Measurements from ENCODE around the gene GALNT7. TPM values are rescaled to one million over a fixed set of nuclear protein-coding genes. Genes with fewer than 3 reads are reported as not detected.
A peak's percentile ranks its signal among the peaks of the same experiment; 100 is the strongest.

Gene GALNT7
- total and polyA plus RNA-seq, 2 of the 13 experiments (the other 11 are each of a cell fraction or from before 2014, with no cell fraction given), result 0.08 to 0.13 TPM

DNA sequence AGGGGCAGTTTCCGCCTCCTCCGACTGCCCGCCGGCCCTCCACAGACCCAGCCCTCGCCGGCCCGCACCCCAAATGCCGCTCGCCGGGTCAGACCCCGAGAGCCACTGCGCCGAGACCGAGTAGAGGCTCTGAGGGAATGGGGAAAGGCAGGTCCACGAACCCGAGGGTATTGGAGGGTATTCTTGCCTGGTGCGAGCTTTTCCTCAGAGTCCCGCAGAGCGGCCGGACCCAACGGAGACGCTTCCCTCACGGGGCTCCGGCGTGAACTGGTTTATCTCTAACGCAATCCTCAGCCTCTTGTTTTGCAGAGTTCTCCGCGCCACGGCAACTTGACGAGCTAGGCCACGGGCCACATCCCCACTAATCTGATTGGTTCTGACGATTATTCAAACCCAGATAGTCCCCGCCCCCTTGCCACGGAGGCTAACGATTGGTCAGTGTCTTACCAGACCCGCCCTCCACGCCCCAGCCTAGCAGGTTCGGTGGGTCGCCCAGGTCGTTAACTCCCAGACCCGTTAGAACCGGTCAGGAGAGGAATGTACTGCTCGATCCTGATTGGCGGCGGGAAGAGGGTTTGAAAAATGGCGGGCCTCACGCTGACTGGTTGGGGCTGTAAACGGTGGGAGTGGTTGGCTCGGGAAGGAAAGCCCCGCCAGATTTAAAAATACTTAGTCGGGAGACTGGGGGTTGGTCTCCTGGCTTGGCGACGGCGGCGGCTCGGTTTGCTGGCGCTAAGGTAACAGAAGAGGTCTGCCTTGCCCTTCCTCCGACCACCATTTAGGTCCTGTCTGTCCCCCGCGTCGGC lies 165.7 kb downstream of the GALNT7 start, which contains the start of gene HMGB2 (continued):
- TF ChIP-seq, protein P1, sequence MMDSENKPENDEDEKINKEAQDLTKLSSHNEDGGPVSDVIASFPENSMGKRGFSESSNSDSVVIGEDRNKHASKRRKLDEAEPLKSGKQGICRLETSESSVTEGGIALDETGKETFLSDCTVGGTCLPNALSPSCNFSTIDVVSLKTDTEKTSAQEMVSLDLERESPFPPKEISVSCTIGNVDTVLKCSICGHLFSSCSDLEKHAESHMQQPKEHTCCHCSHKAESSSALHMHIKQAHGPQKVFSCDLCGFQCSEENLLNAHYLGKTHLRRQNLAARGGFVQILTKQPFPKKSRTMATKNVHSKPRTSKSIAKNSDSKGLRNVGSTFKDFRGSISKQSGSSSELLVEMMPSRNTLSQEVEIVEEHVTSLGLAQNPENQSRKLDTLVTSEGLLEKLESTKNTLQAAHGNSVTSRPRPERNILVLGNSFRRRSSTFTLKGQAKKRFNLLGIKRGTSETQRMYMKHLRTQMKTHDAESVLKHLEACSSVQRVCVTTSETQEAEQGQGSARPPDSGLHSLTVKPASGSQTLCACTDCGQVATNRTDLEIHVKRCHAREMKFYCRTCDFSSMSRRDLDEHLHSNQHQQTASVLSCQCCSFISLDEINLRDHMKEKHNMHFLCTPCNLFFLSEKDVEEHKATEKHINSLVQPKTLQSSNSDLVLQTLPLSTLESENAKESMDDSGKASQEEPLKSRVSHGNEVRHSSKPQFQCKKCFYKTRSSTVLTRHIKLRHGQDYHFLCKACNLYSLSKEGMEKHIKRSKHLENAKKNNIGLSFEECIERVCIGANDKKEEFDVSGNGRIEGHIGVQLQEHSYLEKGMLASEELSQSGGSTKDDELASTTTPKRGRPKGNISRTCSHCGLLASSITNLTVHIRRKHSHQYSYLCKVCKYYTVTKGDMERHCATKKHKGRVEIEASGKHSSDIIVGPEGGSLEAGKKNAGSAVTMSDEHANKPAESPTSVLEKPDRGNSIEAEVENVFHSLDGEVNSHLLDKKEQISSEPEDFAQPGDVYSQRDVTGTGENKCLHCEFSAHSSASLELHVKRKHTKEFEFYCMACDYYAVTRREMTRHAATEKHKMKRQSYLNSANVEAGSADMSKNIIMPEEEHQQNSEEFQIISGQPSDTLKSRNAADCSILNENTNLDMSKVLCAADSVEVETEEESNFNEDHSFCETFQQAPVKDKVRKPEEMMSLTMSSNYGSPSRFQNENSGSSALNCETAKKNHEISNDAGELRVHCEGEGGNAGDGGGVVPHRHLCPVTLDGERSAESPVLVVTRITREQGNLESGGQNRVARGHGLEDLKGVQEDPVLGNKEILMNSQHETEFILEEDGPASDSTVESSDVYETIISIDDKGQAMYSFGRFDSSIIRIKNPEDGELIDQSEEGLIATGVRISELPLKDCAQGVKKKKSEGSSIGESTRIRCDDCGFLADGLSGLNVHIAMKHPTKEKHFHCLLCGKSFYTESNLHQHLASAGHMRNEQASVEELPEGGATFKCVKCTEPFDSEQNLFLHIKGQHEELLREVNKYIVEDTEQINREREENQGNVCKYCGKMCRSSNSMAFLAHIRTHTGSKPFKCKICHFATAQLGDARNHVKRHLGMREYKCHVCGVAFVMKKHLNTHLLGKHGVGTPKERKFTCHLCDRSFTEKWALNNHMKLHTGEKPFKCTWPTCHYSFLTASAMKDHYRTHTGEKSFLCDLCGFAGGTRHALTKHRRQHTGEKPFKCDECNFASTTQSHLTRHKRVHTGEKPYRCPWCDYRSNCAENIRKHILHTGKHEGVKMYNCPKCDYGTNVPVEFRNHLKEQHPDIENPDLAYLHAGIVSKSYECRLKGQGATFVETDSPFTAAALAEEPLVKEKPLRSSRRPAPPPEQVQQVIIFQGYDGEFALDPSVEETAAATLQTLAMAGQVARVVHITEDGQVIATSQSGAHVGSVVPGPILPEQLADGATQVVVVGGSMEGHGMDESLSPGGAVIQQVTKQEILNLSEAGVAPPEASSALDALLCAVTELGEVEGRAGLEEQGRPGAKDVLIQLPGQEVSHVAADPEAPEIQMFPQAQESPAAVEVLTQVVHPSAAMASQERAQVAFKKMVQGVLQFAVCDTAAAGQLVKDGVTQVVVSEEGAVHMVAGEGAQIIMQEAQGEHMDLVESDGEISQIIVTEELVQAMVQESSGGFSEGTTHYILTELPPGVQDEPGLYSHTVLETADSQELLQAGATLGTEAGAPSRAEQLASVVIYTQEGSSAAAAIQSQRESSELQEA (CRISPR knock-in tag; IDR thresholded peaks at IDR 0.05; ENCODE audit: not compliant biosample characterization), result no peak
- no peak for TF ChIP-seq ZNF850 (CRISPR knock-in tag; conservative IDR thresholded peaks at IDR 0.05)
- TF ChIP-seq ZNF337 (CRISPR knock-in tag; IDR thresholded peaks at IDR 0.05; ENCODE audit: borderline replicate concordance, low read depth), result no peak
- TF ChIP-seq, protein P2, sequence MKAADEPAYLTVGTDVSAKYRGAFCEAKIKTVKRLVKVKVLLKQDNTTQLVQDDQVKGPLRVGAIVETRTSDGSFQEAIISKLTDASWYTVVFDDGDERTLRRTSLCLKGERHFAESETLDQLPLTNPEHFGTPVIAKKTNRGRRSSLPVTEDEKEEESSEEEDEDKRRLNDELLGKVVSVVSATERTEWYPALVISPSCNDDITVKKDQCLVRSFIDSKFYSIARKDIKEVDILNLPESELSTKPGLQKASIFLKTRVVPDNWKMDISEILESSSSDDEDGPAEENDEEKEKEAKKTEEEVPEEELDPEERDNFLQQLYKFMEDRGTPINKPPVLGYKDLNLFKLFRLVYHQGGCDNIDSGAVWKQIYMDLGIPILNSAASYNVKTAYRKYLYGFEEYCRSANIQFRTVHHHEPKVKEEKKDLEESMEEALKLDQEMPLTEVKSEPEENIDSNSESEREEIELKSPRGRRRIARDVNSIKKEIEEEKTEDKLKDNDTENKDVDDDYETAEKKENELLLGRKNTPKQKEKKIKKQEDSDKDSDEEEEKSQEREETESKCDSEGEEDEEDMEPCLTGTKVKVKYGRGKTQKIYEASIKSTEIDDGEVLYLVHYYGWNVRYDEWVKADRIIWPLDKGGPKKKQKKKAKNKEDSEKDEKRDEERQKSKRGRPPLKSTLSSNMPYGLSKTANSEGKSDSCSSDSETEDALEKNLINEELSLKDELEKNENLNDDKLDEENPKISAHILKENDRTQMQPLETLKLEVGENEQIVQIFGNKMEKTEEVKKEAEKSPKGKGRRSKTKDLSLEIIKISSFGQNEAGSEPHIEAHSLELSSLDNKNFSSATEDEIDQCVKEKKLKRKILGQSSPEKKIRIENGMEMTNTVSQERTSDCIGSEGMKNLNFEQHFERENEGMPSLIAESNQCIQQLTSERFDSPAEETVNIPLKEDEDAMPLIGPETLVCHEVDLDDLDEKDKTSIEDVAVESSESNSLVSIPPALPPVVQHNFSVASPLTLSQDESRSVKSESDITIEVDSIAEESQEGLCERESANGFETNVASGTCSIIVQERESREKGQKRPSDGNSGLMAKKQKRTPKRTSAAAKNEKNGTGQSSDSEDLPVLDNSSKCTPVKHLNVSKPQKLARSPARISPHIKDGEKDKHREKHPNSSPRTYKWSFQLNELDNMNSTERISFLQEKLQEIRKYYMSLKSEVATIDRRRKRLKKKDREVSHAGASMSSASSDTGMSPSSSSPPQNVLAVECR (CRISPR knock-in tag; IDR thresholded peaks at IDR 0.05; ENCODE audit: borderline replicate concordance), result peak; percentile 97
- TF ChIP-seq, protein P3, sequence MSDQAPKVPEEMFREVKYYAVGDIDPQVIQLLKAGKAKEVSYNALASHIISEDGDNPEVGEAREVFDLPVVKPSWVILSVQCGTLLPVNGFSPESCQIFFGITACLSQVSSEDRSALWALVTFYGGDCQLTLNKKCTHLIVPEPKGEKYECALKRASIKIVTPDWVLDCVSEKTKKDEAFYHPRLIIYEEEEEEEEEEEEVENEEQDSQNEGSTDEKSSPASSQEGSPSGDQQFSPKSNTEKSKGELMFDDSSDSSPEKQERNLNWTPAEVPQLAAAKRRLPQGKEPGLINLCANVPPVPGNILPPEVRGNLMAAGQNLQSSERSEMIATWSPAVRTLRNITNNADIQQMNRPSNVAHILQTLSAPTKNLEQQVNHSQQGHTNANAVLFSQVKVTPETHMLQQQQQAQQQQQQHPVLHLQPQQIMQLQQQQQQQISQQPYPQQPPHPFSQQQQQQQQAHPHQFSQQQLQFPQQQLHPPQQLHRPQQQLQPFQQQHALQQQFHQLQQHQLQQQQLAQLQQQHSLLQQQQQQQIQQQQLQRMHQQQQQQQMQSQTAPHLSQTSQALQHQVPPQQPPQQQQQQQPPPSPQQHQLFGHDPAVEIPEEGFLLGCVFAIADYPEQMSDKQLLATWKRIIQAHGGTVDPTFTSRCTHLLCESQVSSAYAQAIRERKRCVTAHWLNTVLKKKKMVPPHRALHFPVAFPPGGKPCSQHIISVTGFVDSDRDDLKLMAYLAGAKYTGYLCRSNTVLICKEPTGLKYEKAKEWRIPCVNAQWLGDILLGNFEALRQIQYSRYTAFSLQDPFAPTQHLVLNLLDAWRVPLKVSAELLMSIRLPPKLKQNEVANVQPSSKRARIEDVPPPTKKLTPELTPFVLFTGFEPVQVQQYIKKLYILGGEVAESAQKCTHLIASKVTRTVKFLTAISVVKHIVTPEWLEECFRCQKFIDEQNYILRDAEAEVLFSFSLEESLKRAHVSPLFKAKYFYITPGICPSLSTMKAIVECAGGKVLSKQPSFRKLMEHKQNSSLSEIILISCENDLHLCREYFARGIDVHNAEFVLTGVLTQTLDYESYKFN (CRISPR knock-in tag; conservative IDR thresholded peaks at IDR 0.05), result peak; percentile 48
- peak; percentile 69; the same call in 1 of the 2 replicates for TF ChIP-seq ZNF616 (CRISPR knock-in tag; IDR thresholded peaks at IDR 0.05; ENCODE audit: low read depth)
- TF ChIP-seq, protein P4, sequence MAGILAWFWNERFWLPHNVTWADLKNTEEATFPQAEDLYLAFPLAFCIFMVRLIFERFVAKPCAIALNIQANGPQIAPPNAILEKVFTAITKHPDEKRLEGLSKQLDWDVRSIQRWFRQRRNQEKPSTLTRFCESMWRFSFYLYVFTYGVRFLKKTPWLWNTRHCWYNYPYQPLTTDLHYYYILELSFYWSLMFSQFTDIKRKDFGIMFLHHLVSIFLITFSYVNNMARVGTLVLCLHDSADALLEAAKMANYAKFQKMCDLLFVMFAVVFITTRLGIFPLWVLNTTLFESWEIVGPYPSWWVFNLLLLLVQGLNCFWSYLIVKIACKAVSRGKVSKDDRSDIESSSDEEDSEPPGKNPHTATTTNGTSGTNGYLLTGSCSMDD (CRISPR knock-in tag; IDR thresholded peaks at IDR 0.05), result no peak
- TF ChIP-seq BRCA1 (CRISPR knock-in tag; IDR thresholded peaks at IDR 0.05), result 0 out of 2 replicates have a peak, but pooled peaks have one; percentile 50
- no peak for TF ChIP-seq EZH2 (conservative IDR thresholded peaks at IDR 0.05; ENCODE audit: low read depth, low read length)

All from HepG2 (cell line).